OCI-LY1 (cell line): ENCODE results near the gene NXPH4.

ENCODE experiments used
- H2AFZ ChIP-seq: fragments of 200-600 bp; sonication (generic), shearing (Covaris generic); 2 replicates; pipeline ENCODE4 v1.6.0; 2014; ENCODE audit warnings: antibody characterized with exemption, mild to moderate bottlenecking, low read length
- H3F3A ChIP-seq: fragments of 200-600 bp; sonication (generic), shearing (Covaris generic); 2 replicates; pipeline ENCODE4 v1.6.0; 2014; ENCODE audit warnings: mild to moderate bottlenecking, antibody characterized with exemption, low read length, moderate library complexity; ENCODE audit not compliant: insufficient read depth
- H3K27ac ChIP-seq: fragments of 200-600 bp; sonication (generic); 2 replicates; pipeline ENCODE4 v1.5.1; 2014; ENCODE audit warnings: low read length, mixed run types, mild to moderate bottlenecking, low read depth; ENCODE audit not compliant: poor library complexity, severe bottlenecking
- H3K27me3 ChIP-seq: fragments of 200-600 bp; sonication (generic); 2 replicates; pipeline ENCODE4 v1.6.0; 2014; ENCODE audit warnings: antibody characterized with exemption, mild to moderate bottlenecking, low read length, moderate library complexity; ENCODE audit not compliant: insufficient read depth
- H3K36me3 ChIP-seq: fragments of 200-600 bp; sonication (generic); 2 replicates; pipeline ENCODE4 v1.6.1; 2014; ENCODE audit warnings: mild to moderate bottlenecking, antibody characterized with exemption, low read length, moderate library complexity, mixed read lengths; ENCODE audit not compliant: insufficient read depth
- H3K4me1 ChIP-seq: fragments of 200-600 bp; sonication (generic); 2 replicates; pipeline ENCODE4 v1.5.1; 2014; ENCODE audit warnings: mild to moderate bottlenecking, low read length, moderate library complexity; ENCODE audit not compliant: insufficient read depth, severe bottlenecking
- H3K4me2 ChIP-seq: fragments of 200-600 bp; sonication (generic), shearing (Covaris generic); 2 replicates; pipeline ENCODE4 v1.6.1; 2014; ENCODE audit warnings: low read length
- H3K4me3 ChIP-seq: fragments of 200-600 bp; sonication (generic); 2 replicates; pipeline ENCODE4 v1.5.1; 2014; ENCODE audit warnings: low read length, low read depth, mild to moderate bottlenecking, mixed read lengths; ENCODE audit not compliant: poor library complexity, severe bottlenecking
- H3K79me2 ChIP-seq: fragments of 200-600 bp; shearing (Covaris generic); 2 replicates; pipeline ENCODE4 v1.6.1; 2016; ENCODE audit warnings: mixed run types, low read length, mixed read lengths; ENCODE audit not compliant: insufficient read depth
- H3K9ac ChIP-seq: fragments of 200-600 bp; sonication (generic), shearing (Covaris generic); 2 replicates; pipeline ENCODE4 v1.6.1; 2014; ENCODE audit warnings: mild to moderate bottlenecking, low read length, mixed read lengths
- H3K9me2 ChIP-seq: fragments of 200-600 bp; sonication (generic), shearing (Covaris generic); 2 replicates; pipeline ENCODE4 v1.6.1; 2014; ENCODE audit warnings: low read depth, mild to moderate bottlenecking, low read length, mixed read lengths
- H3K9me3 ChIP-seq: fragments of 200-600 bp; shearing (Covaris generic); 2 replicates; pipeline ENCODE4 v1.6.1; 2014; ENCODE audit warnings: low read length, mixed read lengths
- H4K20me1 ChIP-seq: fragments of 200-600 bp; sonication (generic), shearing (Covaris generic); 2 replicates; pipeline ENCODE4 v1.6.0; 2016; ENCODE audit warnings: mild to moderate bottlenecking, low read length; ENCODE audit not compliant: insufficient read depth
- EZH2 ChIP-seq: fragments of 200-600 bp; sonication (generic), shearing (Covaris generic); IDR thresholded peaks from 2 replicates; pipeline ENCODE4 v1.8.0; 2017; ENCODE audit warnings: borderline replicate concordance, mixed run types, mild to moderate bottlenecking, antibody characterized with exemption, low read length, moderate library complexity, mixed read lengths
- TF ChIP-seq, protein P1 (sequence below): fragments of 200-600 bp; sonication (generic), shearing (Covaris generic); IDR thresholded peaks from 2 replicates; pipeline ENCODE4 v1.5.1; 2017; ENCODE audit warnings: mild to moderate bottlenecking, antibody characterized with exemption, low read length, moderate library complexity, mixed read lengths

The NXPH4 gene

GRCh38 chr12:57216921-57217879 lies 606 bp downstream of the NXPH4 start:
- no peaks in the 10 kb centered on the region for H3K79me2 ChIP-seq
- H3K4me1 ChIP-seq, result peaks cover 75% of the 10 kb centered on the region
- no peaks in the 10 kb centered on the region for H3K9me2 ChIP-seq
- no peaks in the 10 kb centered on the region for H3K36me3 ChIP-seq
- TF ChIP-seq, protein P1, sequence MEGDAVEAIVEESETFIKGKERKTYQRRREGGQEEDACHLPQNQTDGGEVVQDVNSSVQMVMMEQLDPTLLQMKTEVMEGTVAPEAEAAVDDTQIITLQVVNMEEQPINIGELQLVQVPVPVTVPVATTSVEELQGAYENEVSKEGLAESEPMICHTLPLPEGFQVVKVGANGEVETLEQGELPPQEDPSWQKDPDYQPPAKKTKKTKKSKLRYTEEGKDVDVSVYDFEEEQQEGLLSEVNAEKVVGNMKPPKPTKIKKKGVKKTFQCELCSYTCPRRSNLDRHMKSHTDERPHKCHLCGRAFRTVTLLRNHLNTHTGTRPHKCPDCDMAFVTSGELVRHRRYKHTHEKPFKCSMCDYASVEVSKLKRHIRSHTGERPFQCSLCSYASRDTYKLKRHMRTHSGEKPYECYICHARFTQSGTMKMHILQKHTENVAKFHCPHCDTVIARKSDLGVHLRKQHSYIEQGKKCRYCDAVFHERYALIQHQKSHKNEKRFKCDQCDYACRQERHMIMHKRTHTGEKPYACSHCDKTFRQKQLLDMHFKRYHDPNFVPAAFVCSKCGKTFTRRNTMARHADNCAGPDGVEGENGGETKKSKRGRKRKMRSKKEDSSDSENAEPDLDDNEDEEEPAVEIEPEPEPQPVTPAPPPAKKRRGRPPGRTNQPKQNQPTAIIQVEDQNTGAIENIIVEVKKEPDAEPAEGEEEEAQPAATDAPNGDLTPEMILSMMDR, result no peak
- TF ChIP-seq EZH2, result no peak
- peak overlapping the region; percentile 6 for H3K27ac ChIP-seq
- peak overlapping the region; percentile 73 for H3K4me3 ChIP-seq
- no peak overlapping the region for H2AFZ ChIP-seq
- no peaks in the 10 kb centered on the region for H3K9me3 ChIP-seq
- no peaks in the 10 kb centered on the region for H3F3A ChIP-seq
- peak overlapping the region; percentile 80 for H3K9ac ChIP-seq
- no peaks in the 10 kb centered on the region for H4K20me1 ChIP-seq
- peaks cover 4% of the 10 kb centered on the region; the same call in 1 of the 2 replicates for H3K27me3 ChIP-seq
- peak overlapping the region; percentile 90 for H3K4me2 ChIP-seq

GRCh38 chr12:57218030-57218853 lies 1.6 kb downstream of the NXPH4 start:
- Histone ChIP-seq H3K27me3 (peaks cover 4% of the 10 kb centered on the region; the same call in 1 of the 2 replicates), H3K4me3 (peak overlapping the region; percentile 73), H4K20me1 (no peaks in the 10 kb centered on the region), H3K9me2 (no peaks in the 10 kb centered on the region), H3K4me1 (peaks cover 72% of the 10 kb centered on the region), H3K36me3 (no peaks in the 10 kb centered on the region), H2AFZ (no peak overlapping the region), H3K9me3 (no peaks in the 10 kb centered on the region), H3K4me2 (peak overlapping the region; percentile 90), H3F3A (no peaks in the 10 kb centered on the region), H3K9ac (peak overlapping the region; percentile 80; the same call in 1 of the 2 replicates), H3K79me2 (no peaks in the 10 kb centered on the region), H3K27ac (no peak overlapping the region)
- TF ChIP-seq, protein P1, result no peak
- TF ChIP-seq EZH2, result no peak

DNA sequence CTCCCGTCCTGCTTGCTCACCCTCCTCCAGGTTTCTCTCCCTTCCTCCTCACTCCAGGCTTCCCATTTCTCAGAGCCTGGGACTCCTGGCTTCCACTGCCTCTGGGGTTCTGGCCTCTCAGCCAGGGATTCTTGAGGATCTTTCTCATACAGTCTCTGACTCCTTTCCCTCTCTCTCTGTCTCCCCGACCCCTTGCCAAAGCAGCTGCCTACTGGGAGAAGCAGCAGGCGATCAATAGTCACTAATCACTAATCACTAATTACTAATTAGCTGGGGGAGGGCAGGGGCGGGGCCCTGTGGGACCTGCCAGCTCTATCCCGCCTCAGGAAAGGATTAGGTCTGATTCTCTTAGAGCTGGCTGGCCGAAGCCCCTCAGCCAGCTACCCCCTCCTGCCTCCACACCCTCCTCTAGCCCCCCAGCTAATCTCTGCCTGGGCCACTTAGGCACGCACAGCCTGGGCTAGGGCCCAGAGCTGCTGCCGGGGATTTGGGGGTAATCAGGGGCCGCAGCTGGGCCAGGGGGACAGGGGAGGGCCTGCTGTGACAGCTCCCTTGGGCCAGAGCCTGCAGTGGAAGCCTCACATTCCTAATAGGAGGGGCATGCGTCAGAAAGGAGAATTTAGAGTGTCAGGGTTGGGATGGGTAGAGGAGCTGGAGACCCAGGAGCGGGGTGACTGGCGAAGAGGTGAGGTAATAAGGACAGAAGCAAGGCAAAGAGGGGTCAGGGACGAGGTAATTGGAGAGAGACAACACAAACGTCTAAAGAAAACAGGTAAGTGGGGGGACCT lies 2.8 kb downstream of the NXPH4 start:
- peaks cover 4% of the 10 kb centered on the region; the same call in 1 of the 2 replicates for H3K27me3 ChIP-seq
- peaks cover 67% of the 10 kb centered on the region for H3K4me1 ChIP-seq
- no peaks in the 10 kb centered on the region for H3K79me2 ChIP-seq
- H3K4me2 ChIP-seq, result peak overlapping the region; percentile 90; the same call in 1 of the 2 replicates
- H3K9me2 ChIP-seq, result no peaks in the 10 kb centered on the region
- H3K4me3 ChIP-seq, result peak overlapping the region; percentile 73
- 0 out of 2 replicates have a peak, but pooled peaks cover 2% of the 10 kb centered on the region for H3F3A ChIP-seq
- H3K9me3 ChIP-seq, result no peaks in the 10 kb centered on the region
- no peaks in the 10 kb centered on the region; the same call in 1 of the 2 replicates for H3K36me3 ChIP-seq
- H3K27ac ChIP-seq, result no peak overlapping the region
- no peak overlapping the region for H2AFZ ChIP-seq
- no peaks in the 10 kb centered on the region for H4K20me1 ChIP-seq
- H3K9ac ChIP-seq, result peak overlapping the region; percentile 80; the same call in 1 of the 2 replicates
- no peak for TF ChIP-seq EZH2
- TF ChIP-seq, protein P1, result no peak
